Measurements from ENCODE around the gene TOMM22. TPM values are rescaled to one million over a fixed set of nuclear protein-coding genes. Genes with fewer than 3 reads are reported as not detected.

The TOMM22 gene
- total RNA-seq, 1 donor from 2014 or later, result 91.6 TPM

- Mint-ChIP-seq H3K4me3 (peak within 1 kb of the TSS; percentile 97), H3K4me1 (ENCODE audit: unreplicated experiment) (peaks cover 17% of the 10 kb centered on the region), H3K27me3 (no peaks in the 10 kb centered on the region), H3K27ac (peak within 1 kb of the TSS; percentile 100), H3K9me3 (no peaks in the 10 kb centered on the region), H3K36me3 (peaks cover 9% of the 10 kb centered on the region)
- DNase-seq (ENCODE audit: extremely low spot score, unreplicated experiment), result peak; percentile 90
- no peak for TF ChIP-seq CTCF (conservative IDR thresholded peaks at IDR 0.05)
Measured at GRCh38 chr22:38656256-38657044, 25.3 kb upstream of the TOMM22 start, which contains the start of the genes CBY1 and FAM227A. TSS of gene CBY1 (plus strand) at chr22:38656638. CDS start at chr22:38668055, 11,417 bp downstream. TSS of gene FAM227A (minus strand) at chr22:38656392. CDS start at chr22:38650168, 6,224 bp downstream.

GRCh38 chr22:38657045-38657909 is 24.5 kb upstream of the TOMM22 start:
- no peak for TF ChIP-seq CTCF (conservative IDR thresholded peaks at IDR 0.05)
- no peaks in the 10 kb centered on the region for H3K9me3 Mint-ChIP-seq

GRCh38 chr22:38674888-38675287 is 6.9 kb upstream of the TOMM22 start:
- TF ChIP-seq CTCF (conservative IDR thresholded peaks at IDR 0.05), result no peak
- Mint-ChIP-seq H3K9me3 (no peaks in the 10 kb centered on the region), H3K4me3 (no peak overlapping the region), H3K4me1 (ENCODE audit: unreplicated experiment) (no peaks in the 10 kb centered on the region), H3K27ac (no peak overlapping the region), H3K36me3 (peaks cover 16% of the 10 kb centered on the region), H3K27me3 (no peaks in the 10 kb centered on the region)
- no peak for DNase-seq (ENCODE audit: extremely low spot score, unreplicated experiment)

More at GRCh38 chr22:38657045-38657909, 24.5 kb upstream of the TOMM22 start:
- no peak for DNase-seq (ENCODE audit: extremely low spot score, unreplicated experiment)
- Mint-ChIP-seq H3K27ac (peak overlapping the region; percentile 100), H3K36me3 (peaks cover 9% of the 10 kb centered on the region), H3K4me1 (ENCODE audit: unreplicated experiment) (peaks cover 17% of the 10 kb centered on the region), H3K4me3 (peak overlapping the region; percentile 97), H3K27me3 (no peaks in the 10 kb centered on the region)

GRCh38 chr22:38675833-38676232 is 5.9 kb upstream of the TOMM22 start:
- Mint-ChIP-seq H3K4me1 (ENCODE audit: unreplicated experiment) (no peaks in the 10 kb centered on the region), H3K27ac (no peak overlapping the region), H3K27me3 (no peaks in the 10 kb centered on the region), H3K9me3 (no peaks in the 10 kb centered on the region), H3K36me3 (peaks cover 12% of the 10 kb centered on the region), H3K4me3 (no peak overlapping the region)
- TF ChIP-seq CTCF (conservative IDR thresholded peaks at IDR 0.05), result no peak
- no peak for DNase-seq (ENCODE audit: extremely low spot score, unreplicated experiment)

- peaks cover 9% of the 10 kb centered on the region for H3K4me1 Mint-ChIP-seq (ENCODE audit: unreplicated experiment)
- H3K27ac Mint-ChIP-seq, result no peak overlapping the region
- no peak for DNase-seq (ENCODE audit: extremely low spot score, unreplicated experiment)
- no peaks in the 10 kb centered on the region for H3K9me3 Mint-ChIP-seq
- peaks cover 36% of the 10 kb centered on the region for H3K36me3 Mint-ChIP-seq
- H3K27me3 Mint-ChIP-seq, result no peaks in the 10 kb centered on the region
- peak overlapping the region; percentile 25 for H3K4me3 Mint-ChIP-seq
- no peak for TF ChIP-seq CTCF (conservative IDR thresholded peaks at IDR 0.05)
Measured at GRCh38 chr22:38684895-38685294, 3.1 kb downstream of the TOMM22 start.

Data from type B pancreatic cell (in vitro differentiated cells).